H4 (cell line): ENCODE data around the gene ING4. TPM values are rescaled to one million over a fixed set of nuclear protein-coding genes. Genes with fewer than 3 reads are reported as not detected.
"Not testable (repeated sequence)": the region's sequence is repeated elsewhere in the genome, so short reads cannot be mapped to it uniquely, and the experiment has no call there.

Experiments
- DNase-seq: peaks from one replicate; pipeline ENCODE4 v3.0.0-alpha.2; 2015; ENCODE audit warnings: low spot score
- total RNA-seq: library from RNA; depleted of rRNA; stranded (reverse); fragments of >200 nt; shearing (Covaris generic); gene quantifications from 2 replicates; pipeline ENCODE4 v1.2.3, GENCODE V29; 2014; rRNA removed

Gene ING4
- 57.8 and 65.7 TPM in 2 replicates for total RNA-seq

DNA sequence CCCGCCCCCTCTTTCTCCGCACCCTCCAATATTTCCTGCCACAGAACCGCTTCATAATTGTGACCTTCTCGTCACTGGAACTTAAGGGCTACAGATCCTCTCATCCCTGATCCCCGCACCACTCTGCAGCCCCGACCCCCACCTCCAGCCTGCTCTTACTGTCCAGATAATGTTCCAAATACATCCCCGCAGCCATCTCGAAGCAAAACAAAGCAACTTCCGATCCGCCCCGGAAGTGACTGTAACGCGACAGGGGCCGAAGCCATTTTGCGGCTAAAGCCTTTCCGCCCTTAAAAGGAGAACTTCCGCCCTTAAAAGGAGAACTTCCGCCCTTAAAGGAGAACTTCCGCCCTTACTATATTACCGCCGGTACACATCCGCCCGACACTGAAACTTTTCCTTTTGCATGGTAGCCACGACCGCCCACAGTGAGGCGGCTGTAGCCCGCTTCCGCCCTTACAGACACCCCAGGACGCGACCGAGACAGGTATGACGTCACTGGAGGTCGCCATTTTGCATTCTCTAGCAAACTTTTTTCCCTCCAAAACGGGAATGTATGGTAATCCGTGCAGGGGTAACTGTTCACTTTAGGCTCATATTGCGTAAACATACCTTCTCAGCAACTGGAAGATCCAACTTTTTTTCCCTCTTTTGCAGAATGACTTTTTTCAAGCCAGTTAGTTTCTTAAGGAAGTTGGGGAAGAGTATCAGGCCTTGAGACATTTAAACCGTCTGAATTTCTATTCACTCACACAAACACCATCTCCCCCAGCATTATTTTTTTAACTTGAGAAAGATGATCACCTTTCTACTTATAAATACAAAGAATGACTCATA lies at the start of gene ING4:
Gene ING4, minus strand, starts transcription at position 214 of the 837 bp plus-strand sequence. Its CDS starts 18 bp downstream, at position 196.
- DNase-seq, result peak; percentile 100

DNA sequence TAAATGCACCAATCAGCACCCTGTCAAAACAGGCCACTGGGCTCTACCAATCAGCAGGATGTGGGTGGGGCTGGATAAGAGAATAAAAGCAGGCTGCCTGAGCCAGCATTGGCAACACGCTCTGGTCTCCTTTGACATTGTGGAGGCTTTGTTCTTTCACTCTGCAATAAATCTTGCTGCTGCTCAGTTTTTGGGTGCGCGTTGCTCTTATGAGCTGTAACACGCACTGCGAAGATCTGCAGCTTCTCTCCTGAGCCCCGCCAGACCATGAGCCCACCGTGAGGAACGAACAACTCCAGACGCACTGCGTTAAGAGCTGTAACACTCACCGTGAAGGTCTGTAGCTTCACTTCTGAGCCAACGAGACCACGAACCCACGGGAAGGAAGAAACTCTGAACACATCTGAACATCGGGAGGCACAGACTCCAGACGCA lies 46.1 kb upstream of the ING4 start:
- DNase-seq, result no peak

DNA sequence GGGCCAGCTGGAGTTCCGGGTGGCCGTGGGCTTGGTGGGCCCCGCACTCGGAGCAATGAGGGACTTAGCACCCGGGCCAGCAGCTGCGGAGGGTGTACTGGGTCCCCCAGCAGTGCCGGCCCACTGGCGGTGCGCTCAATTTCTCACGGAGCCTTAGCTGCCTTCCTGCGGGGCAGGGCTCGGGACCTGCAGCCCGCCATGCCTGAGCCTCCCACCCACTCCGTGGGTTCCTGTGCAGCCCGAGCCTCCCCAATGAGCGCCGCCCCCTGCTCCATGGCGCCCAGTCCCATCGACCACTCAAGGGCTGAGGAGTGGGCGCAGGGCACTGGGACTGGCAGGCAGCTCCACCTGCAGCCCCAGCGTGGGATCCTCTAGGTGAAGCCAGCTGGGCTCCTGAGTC lies 45.4 kb upstream of the ING4 start:
- DNase-seq, result not testable (repeated sequence)

DNA sequence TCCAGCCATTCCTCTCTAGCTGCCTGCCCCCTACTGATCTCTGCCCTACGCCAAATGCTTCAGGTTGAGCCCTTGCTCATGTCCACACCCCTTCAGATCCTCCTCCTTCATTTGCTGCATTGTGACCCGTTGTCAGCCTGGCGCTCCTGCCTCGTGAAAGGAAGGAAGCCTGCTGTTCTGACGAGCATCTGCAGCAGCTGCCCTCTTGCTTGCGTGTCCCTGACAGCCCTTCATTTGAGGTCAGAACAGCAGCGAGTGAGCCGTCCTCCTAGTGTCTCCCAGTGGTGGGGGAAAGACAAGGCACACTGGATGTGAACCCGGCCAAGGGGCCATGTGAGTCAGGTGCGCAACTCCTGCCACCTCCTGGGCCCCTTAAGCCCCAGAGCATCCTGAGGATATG lies 40.7 kb upstream of the ING4 start:
- no peak for DNase-seq

DNA sequence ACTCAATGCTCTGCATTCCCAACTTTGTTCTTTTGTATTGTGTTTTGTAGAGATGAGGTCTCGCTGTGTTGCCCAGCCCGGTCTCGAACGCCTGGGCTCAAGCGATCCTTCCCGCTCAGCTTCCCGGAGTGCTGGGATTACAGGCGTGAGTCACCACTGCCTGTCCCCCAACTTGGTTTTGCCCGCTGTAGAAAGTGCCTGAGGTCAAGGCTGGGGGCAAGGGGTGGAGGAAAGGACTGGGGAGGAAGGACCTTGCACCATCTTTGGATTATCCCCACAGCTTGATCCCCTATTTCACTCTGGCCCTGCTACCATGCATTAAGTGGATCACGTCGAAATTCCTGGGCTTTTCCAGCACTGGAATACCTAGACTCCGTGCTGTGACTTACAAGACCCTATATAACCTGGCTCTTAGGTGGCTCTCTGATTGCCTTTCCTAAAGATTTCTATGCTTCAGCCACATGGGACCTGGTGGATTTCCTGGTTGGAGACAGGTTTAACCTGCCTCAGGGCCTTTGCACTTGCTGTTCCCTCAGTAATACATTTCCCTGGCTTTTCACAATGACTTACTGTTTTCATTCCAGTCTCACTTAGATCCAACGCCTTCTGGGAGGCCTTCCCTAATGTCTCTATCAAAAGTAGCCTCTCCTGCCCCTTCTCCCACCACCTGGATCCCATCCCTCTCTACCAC lies 38.3 kb upstream of the ING4 start:
- DNase-seq, result no peak

DNA sequence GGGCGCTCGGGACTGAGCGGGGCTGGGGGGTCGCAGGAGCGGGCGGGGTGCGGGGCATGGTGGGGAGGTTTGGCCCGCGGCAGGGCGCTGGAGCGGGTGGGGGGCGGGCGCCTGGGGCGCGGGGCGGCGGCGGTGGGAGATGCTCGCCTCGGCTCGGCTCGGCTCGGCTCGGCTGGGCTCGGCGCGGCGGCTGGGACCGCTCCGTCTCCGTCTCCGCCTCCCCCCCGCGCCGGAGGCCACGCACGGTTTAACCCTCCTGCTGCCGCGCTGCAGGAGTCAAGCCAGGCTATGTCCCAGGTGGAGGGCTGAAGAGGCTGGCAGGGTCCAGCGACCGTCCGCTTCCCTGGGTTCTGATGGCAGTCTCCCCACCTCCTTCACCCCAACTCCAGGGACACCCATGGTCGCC lies 37.7 kb upstream of the ING4 start, which contains the start of gene PIANP:
Gene PIANP, minus strand, starts transcription at position 170 of the 406 bp plus-strand sequence. CDS start 2,754 bp downstream, outside the sequence.
- no peak for DNase-seq

DNA sequence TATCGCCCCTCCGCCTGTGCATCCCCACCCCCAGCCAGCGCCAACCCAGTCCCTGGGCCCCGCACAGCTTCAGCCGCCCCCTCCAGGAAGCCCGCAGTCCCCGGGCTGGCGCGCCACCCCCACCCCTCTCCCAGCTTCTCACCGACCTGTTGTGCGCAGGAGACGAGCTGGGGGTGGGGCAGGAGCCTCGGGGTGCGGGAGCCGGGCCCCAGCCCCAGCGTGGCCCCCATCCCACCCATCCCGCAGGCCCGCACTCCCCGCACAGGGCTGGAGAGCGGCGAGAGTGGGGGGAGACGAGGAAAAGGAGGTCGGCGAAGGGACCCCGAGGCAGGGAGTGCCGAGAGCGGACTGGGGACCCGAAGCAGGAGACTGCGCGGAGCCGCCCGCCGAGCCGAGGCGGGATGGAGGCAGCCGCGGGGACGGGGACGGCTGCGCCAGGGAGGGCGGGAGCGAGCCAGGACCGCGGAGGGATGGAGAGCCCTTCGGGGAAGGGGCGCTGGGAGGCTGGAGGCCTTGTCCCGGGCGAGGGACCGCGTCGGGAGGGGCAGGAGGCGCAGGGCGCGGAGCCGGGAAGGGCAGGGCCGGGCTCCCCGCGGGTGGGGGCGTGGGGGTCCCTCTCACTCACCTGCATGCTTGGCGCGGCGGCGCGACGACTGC lies 37.2 kb upstream of the ING4 start:
- no peak for DNase-seq

DNA sequence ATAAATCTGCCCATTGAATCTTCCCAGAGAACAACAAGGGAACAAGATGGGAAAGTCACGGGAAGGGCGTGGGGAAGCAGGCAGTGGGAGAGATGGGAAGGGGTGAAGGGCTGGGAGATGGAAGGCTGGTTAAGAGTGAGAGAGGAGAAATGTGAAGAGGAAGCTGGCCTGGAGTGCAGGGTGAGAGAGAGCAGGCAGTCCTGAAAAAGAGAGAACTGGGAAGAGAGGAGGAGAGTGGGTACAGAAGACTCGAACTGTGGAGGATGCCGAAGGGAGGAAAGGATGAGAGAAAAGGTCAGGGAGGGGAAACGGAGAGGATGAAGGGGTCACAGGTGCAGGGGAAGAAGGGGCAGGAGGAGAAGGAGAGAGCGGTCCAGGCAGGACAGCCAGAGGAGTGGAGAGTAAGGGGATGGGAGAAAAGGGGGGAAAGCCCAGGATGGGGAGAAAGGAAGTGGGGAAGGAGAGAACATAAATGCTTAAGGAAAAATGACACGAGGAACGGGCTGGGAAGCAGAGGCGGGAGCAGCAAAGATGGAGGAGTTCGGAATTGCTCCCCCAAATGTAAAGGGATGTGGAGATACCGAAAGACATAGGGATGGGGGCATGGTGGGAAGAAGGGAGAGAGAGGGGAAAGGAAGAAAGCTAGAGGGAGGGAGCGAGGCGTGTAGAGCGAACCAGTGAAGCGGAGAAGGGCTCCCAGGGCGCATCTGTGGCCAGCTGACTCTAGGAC lies 36.5 kb upstream of the ING4 start:
- DNase-seq, result no peak

DNA sequence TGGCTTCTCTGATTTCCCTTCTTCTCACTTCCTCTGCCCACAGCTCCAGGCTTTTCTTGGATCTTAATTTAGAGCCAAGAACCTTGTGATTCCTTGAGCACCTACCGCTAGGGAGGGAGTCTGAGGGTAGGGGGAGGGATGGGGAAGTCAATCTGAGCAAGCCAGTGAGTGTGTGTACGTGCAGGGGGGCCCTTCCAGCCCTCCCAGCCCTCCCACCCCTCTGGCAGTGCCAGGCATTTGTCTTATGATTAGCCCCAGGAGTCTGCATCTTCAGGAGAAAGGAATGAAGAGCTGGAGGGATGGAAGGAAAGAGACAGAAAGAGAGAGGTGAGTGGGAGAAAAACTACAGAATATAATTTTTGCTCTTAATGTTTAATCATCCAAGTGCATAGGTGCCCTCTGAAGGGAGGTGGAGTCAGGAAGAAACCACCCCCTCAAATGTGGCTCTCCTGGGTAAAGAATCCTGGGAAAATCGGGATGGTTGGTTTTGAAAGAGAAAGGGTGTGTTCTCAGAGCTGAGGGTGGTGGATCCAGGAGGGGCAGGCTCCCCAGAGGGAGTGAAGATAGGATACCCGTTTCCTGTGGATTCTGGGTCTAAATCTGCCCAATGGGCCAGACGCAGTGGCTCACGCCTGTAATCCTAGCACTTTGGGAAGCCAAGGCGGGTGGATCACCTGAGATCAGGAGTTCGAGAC lies 35.6 kb upstream of the ING4 start:
- no peak for DNase-seq

DNA sequence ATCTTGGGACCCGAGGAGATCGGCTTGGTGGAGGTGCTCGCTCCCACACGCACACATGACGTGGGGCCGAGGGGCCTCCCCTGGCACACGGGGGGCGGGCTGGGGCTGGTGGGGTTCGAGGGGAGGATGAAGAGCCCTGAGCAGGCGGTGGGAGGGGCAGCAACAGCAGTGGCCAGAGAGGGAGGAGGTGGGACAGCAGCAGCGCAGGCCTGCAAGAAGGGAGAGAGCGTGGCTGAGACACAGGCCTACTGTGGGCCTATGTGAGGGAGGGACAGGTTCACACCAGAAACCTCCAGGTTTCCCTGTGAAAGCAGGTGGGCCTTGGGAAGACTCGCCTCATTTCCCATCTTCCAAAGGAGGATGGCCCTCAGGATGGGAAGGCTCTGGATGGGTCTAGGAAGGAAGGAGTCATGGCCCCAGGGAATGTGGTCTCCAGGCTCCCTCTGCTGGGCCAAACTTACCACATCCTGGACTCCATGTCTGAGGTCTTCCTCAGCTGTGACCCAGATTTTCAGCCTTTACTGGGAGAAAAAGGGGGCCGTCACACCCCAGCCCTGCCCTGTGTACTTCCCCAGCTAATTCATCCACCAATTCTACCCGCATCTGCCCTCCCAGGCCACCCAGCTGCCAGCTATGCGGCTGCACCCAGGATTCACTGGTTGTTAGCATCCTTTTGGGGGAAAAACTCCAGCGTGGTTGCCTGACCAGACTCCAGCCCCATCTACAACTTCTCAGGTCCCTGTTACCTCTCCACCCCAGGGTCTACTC lies 34.8 kb upstream of the ING4 start:
- peak; percentile 75 for DNase-seq

DNA sequence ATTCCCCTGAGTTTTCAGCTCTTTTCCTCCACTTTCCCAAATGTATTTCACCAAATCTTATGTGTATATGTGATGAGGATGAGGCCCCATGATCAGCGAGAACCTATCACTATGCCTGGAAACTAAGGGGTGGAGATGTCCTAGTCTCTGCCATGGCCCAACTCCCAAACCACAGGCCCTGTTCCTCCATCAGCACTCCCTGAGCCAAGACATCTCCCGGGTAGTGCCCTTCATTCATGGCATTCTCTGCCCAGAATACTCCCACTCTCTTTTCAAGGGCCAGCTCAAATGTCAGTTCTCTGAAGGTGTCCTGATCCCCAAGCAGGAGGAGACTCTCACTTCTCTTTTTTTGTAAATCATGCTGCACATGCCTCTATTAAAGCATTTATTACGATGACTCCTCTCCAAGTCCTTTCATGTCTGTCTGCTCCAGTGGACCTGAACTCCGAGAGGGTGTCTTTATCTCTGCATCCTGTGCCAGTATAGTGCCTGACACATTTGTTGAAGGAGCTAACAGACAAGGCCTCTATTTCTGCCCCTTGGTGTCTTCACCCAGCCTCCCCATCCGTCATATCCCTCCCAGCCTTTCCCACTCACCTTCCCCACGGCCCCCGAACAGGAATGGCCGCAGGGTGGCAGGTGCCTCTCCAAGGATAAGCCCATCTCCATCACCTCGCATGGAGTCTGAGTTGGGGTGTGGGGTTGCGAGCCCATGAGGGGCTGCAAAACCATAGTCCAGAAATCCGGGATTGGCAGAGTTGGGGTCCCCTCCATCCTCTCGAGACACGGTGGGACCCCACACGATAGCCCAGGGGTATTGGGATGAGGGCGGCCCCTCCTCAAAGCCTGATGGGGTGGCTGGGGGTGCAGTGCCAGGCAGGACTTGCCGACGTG lies 34.0 kb upstream of the ING4 start:
- no peak for DNase-seq

DNA sequence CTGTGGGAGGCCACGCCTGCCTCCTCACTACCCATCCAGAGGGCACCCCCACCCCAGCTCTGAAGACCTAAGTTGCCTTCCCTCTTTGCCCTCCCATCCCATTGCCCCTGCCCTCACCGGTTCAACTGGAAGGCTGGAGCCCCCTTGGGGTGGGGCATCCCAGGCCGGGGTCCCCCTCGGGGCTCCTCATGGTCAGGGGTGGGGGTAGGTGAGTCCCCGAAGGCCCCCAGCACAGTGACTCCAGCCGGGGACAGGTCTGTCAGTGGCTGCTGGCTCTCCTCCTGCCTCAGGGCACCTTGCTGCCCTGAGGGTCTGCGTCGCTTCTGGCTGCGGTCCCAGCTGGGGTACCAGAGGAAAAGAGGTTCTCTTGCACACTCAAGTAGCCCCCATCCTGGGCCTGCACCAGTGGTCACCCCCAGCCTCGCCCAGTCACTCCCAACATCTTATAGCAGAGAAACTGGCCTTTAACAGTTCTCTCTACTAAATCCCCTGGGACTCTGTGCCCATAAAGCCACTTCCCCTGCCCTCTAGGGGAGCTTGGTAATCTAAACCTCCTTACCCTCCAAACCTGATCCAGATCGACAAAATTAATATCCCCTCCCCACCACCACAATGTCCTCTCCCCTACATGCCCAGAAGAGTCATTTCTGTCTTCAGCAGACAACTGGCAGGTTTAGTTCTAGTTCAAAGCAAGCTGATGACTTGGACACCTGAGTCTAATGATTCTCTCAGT lies 32.6 kb upstream of the ING4 start:
- no peak for DNase-seq

DNA sequence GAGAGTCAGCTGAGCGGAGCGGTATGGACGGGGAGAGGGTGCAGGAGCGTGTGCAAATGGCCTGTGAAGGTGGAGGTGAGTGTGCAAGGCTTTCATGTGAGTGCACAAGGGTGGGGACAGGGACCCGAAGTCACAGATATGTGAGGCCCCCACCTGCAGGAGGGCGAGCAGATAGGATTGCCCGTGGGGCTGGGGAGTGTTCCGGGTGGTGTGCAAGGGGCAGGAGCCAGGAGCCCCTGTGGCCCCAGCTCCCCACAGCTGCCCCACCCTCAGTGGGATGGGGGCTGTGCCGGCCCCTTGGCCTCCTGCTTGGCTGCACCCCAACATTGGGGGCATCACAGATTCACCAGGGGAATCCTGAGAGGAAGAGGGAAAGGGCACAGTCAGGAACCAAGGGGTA lies 31.8 kb upstream of the ING4 start:
- DNase-seq, result no peak

DNA sequence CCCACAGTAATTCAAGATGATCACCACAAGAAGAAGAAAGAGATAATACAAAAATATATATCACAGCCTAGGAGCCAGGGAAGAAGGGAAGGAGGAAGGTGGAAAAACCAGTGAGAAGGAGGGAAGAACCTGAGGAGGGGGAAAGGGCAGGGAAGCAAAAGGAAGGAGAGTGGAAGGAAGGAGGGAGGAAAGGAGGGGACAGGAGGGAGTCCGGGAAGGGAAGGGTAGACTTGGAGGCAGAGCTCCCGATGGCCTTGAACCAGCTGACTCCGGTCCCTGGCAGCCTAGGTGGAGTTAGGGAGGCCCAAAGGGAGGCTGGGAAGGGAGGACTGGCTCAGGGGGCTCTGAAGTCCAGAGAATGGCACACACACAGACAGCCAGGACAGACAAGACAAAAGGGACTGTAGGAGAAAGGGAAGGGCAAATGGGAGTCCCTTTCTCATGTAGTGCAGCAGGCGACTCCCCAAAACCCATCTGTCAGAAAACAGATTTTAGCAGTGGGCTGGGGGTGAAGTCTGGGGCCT lies 31.0 kb upstream of the ING4 start:
- no peak for DNase-seq

DNA sequence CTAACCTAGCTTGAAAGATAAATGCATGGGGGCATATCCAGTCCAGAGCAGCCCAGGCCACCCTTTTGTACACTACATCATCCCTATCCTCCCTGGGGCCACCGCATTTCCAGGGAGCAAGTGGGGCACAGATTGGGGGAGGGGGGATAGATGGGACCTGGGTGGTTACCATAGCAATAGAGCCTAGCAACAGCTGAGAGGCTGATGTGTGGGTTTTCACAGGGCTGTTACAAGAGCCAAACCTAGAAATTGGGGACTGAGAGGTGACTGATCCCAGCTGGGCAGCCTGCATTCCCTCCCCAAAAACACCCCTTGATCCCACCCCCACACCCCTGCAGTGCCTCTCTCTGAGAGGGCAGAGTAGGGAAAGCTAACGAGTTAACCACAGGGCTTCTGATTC lies 30.0 kb upstream of the ING4 start:
- no peak for DNase-seq

DNA sequence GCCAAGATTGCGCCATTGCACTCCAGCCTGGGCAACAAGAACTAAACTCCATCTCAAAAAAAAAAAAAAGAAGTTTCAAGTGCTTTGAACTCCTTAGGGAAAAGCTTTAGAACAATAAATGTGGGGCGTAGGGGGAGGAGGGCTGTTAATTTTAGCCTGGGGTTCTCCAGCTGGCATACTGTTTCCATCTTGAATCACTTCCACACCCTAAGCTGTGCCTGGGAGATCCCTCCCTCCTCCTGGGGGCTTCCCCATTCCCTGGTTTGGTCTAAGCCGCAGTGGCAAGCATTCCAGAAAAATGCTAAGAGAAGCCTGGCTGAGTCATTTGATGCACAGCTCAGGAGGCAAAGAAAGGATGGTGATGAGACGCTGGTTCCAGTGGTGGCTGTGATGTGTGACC lies 28.6 kb upstream of the ING4 start:
- peak; percentile 33 for DNase-seq

DNA sequence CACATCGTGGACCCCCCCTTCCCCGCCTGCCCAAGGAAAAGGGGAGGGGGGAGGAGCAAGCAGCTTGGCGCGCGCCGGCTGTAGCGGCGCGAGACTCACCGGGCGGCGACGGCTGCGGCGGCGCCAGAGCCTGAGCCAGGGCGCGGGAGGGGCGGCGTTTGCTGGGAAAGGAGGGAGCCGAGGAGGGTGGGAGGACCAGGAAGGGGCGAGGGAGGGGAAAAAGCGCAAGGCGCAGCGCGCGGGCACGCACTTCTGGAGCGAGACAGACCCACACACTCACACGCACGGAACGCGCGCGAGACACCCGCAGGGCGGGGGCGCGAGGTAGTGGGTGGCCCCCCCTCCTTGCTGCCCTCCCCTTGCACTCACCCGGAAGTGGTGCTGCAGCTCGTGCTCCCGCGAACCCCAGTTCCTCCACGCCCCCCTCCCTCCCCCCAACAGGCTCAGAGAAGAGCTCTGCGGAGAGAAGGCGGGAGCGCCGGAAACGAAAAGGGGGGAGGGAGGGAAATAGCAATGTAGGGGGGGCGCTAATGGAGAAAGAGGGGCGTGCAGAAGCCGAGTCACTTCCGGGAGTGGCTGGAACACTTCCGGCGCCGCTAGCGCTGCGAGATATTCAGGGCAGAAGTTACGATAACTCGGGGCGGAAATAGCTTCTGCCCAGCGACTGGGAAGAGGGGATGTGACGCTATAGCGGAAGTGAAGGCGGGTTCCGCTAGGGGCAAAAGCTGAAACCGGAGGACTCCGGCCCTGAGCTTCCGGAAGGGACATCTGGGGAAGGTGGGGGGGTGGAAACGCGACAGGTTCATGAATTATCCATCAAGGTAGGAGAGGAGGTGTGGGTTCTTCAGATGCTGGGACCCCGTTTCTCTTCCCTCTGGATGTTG lies 26.3 kb upstream of the ING4 start, which contains the start of gene ZNF384:
Gene ZNF384, minus strand, starts transcription at position 377 of the 884 bp plus-strand sequence. CDS start 9,855 bp downstream, outside the sequence.
- DNase-seq, result peak; percentile 100
